ENCODE data around the gene POLDIP2. TPM values are rescaled to one million over a fixed set of nuclear protein-coding genes. Genes with fewer than 3 reads are reported as not detected.

Gene POLDIP2
- total RNA-seq, 1 donor, result 66.6 TPM

DNA sequence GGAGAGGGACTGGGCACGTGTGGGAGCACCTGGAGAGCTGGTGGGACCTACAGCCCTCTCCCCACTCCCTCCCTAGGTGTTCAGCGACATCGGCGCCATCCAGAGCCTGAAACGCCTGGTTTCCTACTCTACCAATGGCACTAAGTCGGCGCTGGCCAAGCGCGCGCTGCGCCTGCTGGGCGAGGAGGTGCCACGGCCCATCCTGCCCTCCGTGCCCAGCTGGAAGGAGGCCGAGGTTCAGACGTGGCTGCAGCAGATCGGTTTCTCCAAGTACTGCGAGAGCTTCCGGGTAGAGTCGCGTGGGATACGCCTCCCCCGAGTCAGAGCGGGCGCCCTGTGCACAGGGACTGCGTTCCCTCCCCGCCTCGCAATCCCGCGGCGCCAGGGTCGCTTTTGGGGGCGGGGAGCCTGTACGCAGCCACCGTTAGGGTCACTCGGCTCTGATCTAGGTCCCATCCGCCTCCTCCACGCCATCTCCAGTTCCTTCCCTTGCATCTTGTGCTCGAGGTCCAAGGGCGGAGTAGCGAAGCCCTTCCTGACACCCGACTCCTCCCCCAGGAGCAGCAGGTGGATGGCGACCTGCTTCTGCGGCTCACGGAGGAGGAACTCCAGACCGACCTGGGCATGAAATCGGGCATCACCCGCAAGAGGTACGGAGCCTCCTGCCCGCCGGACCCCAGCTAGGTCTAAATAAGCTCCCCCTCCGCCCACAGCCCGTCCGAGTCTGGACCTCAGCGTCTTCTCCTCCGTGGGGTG is 27.1 kb upstream of the POLDIP2 start:
- H3K4me3 ChIP-seq (ENCODE audit: low read depth, low read length), result no peak overlapping the region
- TF ChIP-seq, protein P1, sequence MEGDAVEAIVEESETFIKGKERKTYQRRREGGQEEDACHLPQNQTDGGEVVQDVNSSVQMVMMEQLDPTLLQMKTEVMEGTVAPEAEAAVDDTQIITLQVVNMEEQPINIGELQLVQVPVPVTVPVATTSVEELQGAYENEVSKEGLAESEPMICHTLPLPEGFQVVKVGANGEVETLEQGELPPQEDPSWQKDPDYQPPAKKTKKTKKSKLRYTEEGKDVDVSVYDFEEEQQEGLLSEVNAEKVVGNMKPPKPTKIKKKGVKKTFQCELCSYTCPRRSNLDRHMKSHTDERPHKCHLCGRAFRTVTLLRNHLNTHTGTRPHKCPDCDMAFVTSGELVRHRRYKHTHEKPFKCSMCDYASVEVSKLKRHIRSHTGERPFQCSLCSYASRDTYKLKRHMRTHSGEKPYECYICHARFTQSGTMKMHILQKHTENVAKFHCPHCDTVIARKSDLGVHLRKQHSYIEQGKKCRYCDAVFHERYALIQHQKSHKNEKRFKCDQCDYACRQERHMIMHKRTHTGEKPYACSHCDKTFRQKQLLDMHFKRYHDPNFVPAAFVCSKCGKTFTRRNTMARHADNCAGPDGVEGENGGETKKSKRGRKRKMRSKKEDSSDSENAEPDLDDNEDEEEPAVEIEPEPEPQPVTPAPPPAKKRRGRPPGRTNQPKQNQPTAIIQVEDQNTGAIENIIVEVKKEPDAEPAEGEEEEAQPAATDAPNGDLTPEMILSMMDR (IDR thresholded peaks at IDR 0.05; ENCODE audit: insufficient read depth, low read length), result no peak
- no peak for DNase-seq (ENCODE audit: low read depth)

DNA sequence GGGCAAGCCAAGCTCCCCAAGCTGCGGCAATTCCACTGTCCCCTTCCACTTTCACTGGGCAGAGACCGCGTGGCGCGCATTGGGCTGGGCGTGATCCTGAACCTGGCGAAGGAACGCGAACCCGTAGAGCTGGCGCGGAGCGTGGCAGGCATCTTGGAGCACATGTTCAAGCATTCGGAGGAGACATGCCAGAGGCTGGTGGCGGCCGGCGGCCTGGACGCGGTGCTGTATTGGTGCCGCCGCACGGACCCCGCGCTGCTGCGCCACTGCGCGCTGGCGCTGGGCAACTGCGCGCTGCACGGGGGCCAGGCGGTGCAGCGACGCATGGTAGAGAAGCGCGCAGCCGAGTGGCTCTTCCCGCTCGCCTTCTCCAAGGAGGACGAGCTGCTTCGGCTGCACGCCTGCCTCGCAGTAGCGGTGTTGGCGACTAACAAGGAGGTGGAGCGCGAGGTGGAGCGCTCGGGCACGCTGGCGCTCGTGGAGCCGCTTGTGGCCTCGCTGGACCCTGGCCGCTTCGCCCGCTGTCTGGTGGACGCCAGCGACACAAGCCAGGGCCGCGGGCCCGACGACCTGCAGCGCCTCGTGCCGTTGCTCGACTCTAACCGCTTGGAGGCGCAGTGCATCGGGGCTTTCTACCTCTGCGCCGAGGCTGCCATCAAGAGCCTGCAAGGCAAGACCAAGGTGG is 24.0 kb upstream of the POLDIP2 start:
- no peak overlapping the region for H3K4me3 ChIP-seq (ENCODE audit: low read depth, low read length)
- TF ChIP-seq, protein P1 (IDR thresholded peaks at IDR 0.05; ENCODE audit: insufficient read depth, low read length), result no peak
- DNase-seq (ENCODE audit: low read depth), result no peak

DNA sequence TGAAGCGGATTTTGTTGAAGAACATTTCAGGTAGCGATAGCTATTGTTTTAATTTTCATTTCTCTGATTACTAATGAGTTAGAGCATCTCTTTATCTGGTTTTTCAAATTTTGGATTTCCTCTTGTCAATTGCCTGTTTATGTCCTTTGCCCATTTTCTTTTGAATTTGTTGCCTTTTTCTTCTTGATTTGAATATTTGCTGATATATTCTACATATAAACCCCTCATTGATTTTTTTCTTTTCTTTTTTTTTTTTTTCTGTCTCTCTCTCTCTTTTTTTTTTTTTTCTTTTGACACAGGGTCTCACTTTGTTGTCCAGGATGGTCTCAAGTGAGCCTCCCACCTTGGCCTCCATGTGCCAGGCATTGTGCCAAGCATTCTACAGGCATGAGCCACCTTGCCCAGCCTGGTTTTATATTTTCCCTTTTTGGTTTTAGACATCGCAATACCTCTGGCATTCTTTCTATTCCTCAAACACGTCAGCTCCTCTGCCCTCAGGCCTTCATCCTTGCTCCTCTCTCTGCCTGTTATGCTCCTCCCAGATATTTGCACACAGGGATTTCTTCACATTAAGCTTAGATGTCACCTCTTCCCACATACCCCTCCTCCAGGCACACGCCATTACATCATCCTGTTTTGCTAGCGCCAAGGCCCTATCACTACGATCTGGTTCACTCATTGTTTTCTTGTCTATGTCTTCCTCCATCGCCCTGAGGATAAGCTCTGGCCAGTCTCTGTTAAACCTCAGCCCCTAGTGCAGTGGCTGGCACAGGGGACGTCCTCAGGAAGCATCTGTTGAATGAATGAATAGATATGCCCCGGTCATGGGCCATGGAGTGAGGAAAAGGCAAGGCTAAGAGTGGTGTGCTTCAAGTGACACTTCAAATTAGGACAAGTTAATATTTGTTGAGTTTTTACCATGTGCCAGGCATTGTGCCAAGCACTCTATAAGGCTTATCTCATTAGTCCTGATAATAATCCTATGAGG is 22.8 kb upstream of the POLDIP2 start:
- no peak overlapping the region for H3K4me3 ChIP-seq (ENCODE audit: low read depth, low read length)
- DNase-seq (ENCODE audit: low read depth), result peak; percentile 38
- TF ChIP-seq, protein P1 (IDR thresholded peaks at IDR 0.05; ENCODE audit: insufficient read depth, low read length), result no peak

DNA sequence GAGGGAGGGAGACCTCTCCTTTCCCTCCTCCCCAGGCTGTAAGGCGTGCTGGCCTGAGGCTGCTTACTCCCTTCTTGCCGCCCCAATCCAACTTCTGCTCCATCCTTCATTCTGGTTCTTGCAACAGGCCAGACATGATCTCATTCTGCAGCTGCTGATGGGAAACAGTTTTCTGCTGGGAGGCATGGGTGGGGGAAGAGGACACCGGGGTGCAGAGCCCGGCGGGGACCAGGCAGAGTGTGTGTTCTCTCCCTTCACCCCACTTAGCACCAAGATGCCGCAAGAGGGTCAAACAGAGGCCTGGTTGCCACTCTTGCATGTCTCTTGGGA is 15.6 kb upstream of the POLDIP2 start:
- TF ChIP-seq, protein P1 (IDR thresholded peaks at IDR 0.05; ENCODE audit: insufficient read depth, low read length), result no peak
- no peak for DNase-seq (ENCODE audit: low read depth)
- H3K4me3 ChIP-seq (ENCODE audit: low read depth, low read length), result peak overlapping the region; percentile 71

DNA sequence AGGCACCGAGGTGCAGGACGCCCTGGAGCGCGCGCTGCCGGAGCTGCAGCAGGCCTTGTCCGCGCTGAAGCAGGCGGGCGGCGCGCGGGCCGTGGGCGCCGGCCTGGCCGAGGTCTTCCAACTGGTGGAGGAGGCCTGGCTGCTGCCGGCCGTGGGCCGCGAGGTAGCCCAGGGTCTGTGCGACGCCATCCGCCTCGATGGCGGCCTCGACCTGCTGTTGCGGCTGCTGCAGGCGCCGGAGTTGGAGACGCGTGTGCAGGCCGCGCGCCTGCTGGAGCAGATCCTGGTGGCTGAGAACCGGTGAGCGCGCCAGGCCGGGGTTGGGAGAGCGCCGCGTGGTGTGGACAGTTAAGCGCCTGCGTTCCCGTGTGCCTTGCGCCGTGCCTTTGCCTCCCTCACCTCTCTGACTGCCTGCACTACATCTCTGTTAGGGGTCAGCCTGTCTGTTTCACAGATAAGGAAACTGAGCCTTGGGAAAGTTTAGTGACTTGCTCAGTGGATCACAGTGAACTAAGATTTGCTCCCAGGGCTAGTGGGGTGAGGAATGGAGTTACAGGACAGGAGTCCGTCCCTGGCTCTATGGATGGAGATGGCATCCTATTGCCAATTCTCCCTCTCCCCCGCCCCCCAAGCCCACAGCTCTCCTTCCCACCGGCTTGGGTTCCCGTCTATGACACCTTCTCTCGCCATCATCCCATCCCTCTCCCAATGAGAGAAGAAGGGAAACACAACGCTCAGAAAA is 15.0 kb upstream of the POLDIP2 start:
- peak; percentile 31 for DNase-seq (ENCODE audit: low read depth)
- H3K4me3 ChIP-seq (ENCODE audit: low read depth, low read length), result peak overlapping the region; percentile 71
- TF ChIP-seq, protein P1 (IDR thresholded peaks at IDR 0.05; ENCODE audit: insufficient read depth, low read length), result no peak
